Measurements from ENCODE around the gene PIN1.
"Not testable (repeated sequence)": the region's sequence is repeated elsewhere in the genome, so short reads cannot be mapped to it uniquely, and the experiment has no call there.

The PIN1 gene

GRCh38 chr19:9818734-9819595 is 16.2 kb upstream of the PIN1 start, which contains the start of gene FBXL12:
Gene FBXL12 (minus strand): TSS chr19:9819079. CDS start chr19:9818813, 266 bp downstream.
- DNase-seq = peak; percentile 97

GRCh38 chr19:9819596-9819909 is 15.6 kb upstream of the PIN1 start:
- DNase-seq = no peak

GRCh38 chr19:9820034-9820433 is 15.1 kb upstream of the PIN1 start:
- not testable (repeated sequence) for DNase-seq

GRCh38 chr19:9823816-9824215 is 11.3 kb upstream of the PIN1 start:
- no peak for DNase-seq

GRCh38 chr19:9827289-9828238 is 7.6 kb upstream of the PIN1 start, which contains the start of gene UBL5:
Gene UBL5 (plus strand): TSS chr19:9827918. CDS start chr19:9828338, 420 bp downstream.
- DNase-seq = peak; percentile 76

- no peak for DNase-seq
Observed at GRCh38 chr19:9828551-9829063, 6.5 kb upstream of the PIN1 start.

- DNase-seq = no peak
Observed at GRCh38 chr19:9834307-9834725, 802 bp upstream of the PIN1 start.

- no peak for DNase-seq
Observed at GRCh38 chr19:9835507-9835949, 410 bp downstream of the PIN1 start.

GRCh38 chr19:9836021-9836420 is 903 bp downstream of the PIN1 start:
- peak; percentile 33 for DNase-seq

- no peak for DNase-seq
Observed at GRCh38 chr19:9838324-9838723, 3.2 kb downstream of the PIN1 start.

GRCh38 chr19:9839415-9839814 is 4.3 kb downstream of the PIN1 start:
- peak; percentile 24 for DNase-seq

- DNase-seq = no peak
Observed at GRCh38 chr19:9842834-9843625, 7.9 kb downstream of the PIN1 start.

- DNase-seq = not testable (repeated sequence)
Observed at GRCh38 chr19:9843626-9844273, 8.6 kb downstream of the PIN1 start.

- peak; percentile 7 for DNase-seq
Observed at GRCh38 chr19:9847087-9847671, 12.1 kb downstream of the PIN1 start.

- no peak for DNase-seq
Observed at GRCh38 chr19:9848060-9848459, 12.9 kb downstream of the PIN1 start.

- no peak for DNase-seq
Observed at GRCh38 chr19:9848762-9849161, 13.6 kb downstream of the PIN1 start.

- DNase-seq = no peak
Observed at GRCh38 chr19:9849791-9850190, 14.7 kb downstream of the PIN1 start.

GRCh38 chr19:9850235-9850959 is 15.3 kb downstream of the PIN1 start:
- DNase-seq = no peak

- DNase-seq = no peak
Observed at GRCh38 chr19:9854282-9854846, 19.2 kb downstream of the PIN1 start.

- DNase-seq = no peak
Observed at GRCh38 chr19:9856609-9857008, 21.5 kb downstream of the PIN1 start.

Measured in DMS 273 treated with DMSO at 0.1 percent for 48 hours (cell line).